GM20000 (cell line): ENCODE results near the gene AP1AR.

Experiments used
- DNase-seq: peaks from one replicate; pipeline ENCODE4 v3.0.0; 2012; ENCODE audit warnings: low spot score
- TF ChIP-seq, protein P1 (sequence below): IDR thresholded peaks from 2 replicates; pipeline ENCODE4 v1.5.1; 2012; ENCODE audit warnings: mild to moderate bottlenecking, control low read depth; ENCODE audit errors: extremely low read depth, missing control alignments

Gene AP1AR

GRCh38 chr4:112231779-112232713 is at the start of gene AP1AR:
Gene AP1AR, plus strand, starts transcription at chr4:112231787. Its CDS starts 305 bp downstream, at chr4:112232092.
- peak; percentile 92 for DNase-seq

DNA sequence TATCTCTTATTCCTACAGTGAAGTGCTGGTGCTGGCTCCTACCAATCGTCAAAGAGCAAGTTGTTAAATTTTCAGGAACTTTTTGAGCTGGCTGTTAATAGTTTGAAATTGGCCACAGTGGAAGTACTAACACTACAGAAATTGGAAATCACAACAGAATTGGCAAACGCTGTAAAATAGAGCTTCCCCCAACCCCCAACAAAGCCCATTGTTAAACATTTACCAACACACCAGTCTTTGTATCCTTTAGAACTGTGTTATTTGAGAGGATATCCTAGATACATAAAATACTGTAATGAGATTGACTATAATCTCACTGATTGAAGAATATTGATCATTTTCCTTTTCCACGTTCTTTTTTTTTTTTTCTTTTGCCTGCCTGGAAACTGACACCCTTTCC is 49.0 kb upstream of the AP1AR start:
- TF ChIP-seq, protein P1, sequence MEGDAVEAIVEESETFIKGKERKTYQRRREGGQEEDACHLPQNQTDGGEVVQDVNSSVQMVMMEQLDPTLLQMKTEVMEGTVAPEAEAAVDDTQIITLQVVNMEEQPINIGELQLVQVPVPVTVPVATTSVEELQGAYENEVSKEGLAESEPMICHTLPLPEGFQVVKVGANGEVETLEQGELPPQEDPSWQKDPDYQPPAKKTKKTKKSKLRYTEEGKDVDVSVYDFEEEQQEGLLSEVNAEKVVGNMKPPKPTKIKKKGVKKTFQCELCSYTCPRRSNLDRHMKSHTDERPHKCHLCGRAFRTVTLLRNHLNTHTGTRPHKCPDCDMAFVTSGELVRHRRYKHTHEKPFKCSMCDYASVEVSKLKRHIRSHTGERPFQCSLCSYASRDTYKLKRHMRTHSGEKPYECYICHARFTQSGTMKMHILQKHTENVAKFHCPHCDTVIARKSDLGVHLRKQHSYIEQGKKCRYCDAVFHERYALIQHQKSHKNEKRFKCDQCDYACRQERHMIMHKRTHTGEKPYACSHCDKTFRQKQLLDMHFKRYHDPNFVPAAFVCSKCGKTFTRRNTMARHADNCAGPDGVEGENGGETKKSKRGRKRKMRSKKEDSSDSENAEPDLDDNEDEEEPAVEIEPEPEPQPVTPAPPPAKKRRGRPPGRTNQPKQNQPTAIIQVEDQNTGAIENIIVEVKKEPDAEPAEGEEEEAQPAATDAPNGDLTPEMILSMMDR, result no peak
- no peak for DNase-seq

More at GRCh38 chr4:112231779-112232713, at the start of gene AP1AR:
- TF ChIP-seq, protein P1, result no peak

- TF ChIP-seq, protein P1, result no peak
- DNase-seq, result no peak
These were observed 48.3 kb upstream of the AP1AR start for GRCh38 chr4:112183252-112183651.

DNA sequence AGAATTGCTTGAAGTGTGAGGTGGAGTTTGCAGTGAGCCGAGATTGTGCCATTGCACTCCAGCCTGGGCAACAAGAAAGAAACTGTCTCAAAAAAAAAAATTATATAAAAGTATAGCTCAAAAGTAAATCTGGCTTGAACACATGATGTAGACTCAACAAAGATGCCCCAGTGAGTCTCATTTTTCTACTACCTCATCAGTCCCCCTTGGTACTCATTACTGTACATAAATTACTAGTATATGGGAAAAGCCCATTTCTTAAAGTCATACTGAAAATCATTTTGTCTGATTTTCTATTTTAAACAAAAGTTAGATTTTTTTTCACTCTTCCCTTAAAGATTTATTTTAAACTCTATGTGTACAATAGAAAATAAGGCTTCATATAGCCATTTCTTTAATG is 47.1 kb upstream of the AP1AR start:
- TF ChIP-seq, protein P1, result no peak
- no peak for DNase-seq

GRCh38 chr4:112185334-112185733 is 46.3 kb upstream of the AP1AR start:
- DNase-seq, result no peak
- TF ChIP-seq, protein P1, result no peak

- TF ChIP-seq, protein P1, result no peak
- DNase-seq, result no peak
These were observed 45.6 kb upstream of the AP1AR start for GRCh38 chr4:112185740-112186670.
